C1 segment of cervical spinal cord (tissue), 14 donors: ENCODE data around the gene GJB2.

Experiments
- DNase-seq, 14 donors: peaks; one replicate each; lab custom pipeline; 2025; lab: John Stamatoyannopoulos, UW

GJB2 gene

DNA sequence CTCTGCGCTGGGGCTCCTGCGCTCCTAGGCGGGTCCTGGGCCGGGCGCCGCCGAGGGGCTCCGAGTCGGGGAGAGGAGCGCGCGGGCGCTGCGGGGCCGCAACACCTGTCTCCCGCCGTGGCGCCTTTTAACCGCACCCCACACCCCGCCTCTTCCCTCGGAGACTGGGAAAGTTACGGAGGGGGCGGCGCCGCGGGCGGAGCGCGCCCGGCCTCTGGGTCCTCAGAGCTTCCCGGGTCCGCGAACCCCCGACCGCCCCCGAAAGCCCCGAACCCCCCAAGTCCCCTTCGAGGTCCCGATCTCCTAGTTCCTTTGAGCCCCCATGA lies at the start of gene GJB2:
GJB2 (minus strand) TSS at position 103 of the 326 bp plus-strand sequence. CDS start 3,357 bp downstream, outside the sequence.
- DNase-seq: no peak

DNA sequence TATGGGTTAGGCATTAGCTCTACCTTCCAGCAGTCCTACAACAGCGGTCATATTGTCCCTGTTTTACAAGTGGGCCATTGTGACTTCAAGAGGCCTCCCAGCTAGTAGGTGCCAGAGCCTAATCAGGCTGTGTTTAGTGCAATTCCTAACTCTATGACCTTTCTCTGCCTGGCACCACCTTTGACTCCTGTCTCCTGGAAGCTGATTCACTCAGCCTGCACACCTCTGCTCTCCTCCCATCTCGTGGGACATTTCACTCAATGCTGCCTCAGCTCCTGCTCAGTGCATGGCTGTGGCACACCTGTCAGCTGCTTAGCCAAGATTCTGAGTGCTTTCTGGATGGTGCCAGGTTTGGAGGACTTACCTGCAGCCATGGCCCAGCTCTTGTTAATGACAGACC lies 48.9 kb upstream of the GJB2 start:
- DNase-seq: peak in 1 of 14 donors; percentile 1

DNA sequence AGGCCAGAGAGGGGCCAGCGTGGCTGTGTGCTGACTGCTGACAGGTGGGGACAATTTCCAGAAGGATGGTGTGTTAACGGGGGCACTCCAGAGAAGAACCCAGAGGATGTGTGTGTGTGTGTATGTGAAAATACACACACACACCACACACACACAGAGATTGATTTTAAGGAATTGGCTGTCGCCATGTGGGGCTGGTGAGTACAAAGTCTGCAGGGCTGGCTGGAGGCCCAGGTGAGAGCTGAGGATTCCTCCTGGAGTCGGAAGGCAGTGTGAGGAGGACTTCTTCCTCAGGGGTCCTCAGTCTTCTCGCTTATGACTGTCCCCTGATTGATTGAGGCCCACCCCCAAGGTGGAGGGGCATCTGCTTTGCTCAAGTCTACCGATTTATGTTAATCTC lies 47.0 kb upstream of the GJB2 start:
- no peak for DNase-seq

DNA sequence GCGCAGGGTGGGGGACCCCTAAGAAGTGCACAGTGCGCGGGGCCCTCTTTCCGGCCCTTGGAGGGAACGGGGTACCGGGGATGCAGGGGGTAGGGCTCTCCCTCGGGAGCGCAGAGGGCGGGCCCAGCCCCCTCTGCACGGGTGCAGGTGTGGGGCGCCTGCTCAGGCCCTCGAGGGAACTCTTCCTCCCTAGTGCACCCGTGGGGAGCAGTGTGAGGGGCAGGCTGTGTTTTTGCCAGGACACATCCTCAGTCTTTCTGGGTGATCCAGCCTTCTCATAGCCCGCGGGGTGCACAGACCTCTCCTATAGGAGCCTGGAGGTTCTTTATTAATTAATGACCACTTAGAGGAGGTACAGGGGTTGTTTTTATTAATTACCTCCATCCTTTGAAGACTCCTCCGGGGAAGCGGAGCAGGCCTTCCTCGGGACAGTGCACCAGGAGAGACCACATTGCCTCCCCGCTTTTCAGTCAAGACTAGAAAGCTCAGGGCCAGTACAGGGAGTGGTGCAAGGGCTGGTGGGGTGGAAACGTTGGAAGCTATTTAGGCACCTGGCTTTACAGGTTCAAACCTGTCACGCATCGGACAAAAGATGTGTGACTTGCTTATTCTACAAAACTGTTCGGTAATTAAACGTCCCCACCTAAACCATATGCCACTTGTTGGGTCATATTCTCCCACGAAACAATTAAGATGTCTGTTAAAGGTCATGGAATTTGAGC lies 40.0 kb upstream of the GJB2 start:
- no peak for DNase-seq

DNA sequence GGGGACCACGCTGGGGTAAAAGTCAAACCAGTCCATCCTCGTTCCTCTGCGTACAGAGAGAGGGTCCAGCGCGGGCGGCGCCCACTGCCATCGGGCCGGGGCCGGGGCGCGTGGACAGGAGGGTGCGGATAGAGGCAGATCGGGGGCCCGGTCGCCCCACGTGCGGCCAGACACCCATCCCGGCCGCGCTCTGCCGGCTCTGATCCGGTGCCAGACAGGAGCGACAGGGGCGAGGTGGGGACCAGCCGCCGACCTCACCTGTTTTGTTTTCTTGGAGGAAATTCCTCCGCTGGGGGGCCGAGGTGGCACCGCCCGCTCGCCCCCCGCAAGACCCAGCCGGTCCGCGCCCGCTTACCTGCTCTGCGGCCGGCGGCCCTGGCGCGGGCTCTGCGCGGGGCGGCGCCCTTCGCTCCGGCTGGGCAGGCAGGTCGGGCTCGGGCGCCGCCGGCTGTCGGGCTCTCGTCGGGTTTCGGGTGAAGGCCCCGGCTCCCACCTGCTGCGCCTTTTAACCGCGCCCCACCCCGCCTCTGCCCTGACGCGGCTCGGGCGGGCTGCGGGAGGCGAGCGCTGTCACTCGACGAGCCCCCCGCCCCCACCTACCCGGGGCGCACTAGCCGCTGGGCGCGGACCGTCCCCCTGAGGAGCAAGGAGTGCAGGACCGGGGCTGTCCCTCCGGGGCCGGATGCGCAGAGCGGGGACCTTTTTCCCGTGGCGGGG lies 39.3 kb upstream of the GJB2 start, which contains the start of gene GJB6:
GJB6 (minus strand) TSS at position 481 of the 717 bp plus-strand sequence. CDS start 8,839 bp downstream, outside the sequence.
- no peak for DNase-seq

DNA sequence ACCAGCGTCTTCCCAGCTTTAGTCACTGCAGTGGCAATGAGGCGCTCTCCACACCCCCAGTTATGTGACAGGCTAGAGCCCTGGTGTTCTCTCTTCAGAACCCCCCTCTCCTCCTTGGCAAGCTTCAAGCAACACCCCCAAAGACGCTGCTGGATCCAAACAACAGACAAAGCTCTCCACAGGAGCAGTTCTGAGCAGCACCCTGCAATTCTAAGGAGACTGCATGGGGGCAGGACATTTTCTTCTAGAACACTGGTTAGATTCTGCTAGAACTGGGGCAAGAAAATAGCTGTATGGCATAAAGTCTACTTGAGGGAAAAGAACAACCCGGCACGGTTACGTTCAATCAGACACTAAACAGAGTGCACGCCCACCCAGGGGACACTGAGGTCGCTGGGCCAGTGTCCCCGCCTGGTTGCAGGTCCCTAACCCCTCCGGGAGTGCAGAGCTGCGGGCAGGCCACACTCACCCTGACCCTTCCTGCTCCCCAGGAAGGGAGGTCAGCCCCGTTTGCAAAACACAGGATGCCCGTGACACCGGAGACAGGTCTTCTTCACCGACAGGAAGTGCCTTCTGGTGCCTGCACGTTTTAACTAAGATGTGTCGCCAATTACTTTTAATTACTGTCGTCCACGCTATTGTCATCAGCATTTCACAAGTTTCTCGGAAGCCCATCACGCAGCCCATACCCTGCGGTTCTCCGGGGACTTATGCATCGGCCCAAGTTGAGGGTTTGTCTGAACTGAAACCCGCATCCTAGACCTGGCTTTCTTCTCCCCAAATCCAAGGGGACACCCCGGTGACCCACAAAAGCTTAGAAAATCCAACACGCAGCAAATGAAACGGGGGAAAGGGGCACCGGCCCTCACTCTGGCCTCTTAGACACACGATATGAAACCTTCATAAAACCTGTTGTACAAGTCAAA lies 38.4 kb upstream of the GJB2 start:
- DNase-seq: peak in 1 of 14 donors; percentile 2

DNA sequence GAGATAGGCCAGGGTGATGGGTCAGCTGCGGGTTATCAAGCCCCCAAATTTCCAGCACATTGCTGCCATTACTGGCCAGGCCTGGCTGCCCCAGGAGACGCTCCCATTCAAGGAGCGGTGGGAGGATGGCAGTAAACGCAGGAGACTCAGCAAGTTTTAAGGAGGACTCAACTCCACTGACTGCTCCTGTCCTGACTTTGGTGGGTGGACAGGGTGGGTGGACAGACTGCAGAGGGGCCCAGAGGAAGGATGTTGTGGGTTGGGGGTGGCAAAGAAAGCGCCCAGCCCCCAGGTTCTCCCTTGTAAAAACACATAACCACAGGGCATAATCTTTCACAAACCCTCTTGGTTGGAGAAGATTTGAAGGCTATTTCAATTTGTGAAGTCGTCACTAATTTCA lies 35.0 kb upstream of the GJB2 start:
- no peak for DNase-seq

DNA sequence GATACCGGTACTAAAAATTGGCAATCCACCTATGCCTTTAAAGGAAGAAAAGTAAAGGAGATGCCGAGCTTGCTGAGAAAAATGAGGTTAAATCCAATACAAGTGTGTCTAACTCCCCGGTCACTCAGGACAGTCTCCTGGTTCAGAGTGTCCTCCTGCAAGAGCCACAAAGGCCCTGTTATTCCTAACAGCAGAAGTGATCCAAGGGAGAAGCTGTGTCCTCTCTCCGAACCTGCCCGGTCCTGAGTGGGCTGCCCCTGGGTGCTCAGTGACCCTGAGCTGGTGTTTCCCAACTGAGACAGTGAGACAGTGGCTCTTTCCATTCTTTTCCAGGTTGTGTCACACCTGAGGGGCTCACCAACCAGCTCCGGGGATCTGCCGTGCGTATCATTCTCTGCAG lies 34.5 kb upstream of the GJB2 start:
- no peak for DNase-seq

DNA sequence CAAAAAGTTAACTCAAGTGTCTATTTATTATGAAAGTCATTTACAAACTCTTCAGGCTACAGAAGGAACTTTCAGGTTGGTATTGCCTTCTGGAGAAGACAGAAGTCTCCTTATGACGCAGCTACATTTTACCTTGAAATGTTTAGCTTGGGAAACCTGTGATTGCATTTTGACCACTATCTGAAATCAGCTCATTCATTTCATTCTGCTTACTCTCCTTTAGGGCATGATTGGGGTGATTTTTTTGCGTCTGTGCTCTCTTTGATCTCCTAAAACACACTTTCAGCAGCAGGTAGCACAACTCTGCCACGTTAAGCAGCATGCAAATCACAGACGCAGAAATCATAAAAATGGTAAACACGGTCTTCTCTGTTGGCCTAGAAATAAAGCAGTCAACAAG lies 29.8 kb upstream of the GJB2 start:
- DNase-seq: no peak

DNA sequence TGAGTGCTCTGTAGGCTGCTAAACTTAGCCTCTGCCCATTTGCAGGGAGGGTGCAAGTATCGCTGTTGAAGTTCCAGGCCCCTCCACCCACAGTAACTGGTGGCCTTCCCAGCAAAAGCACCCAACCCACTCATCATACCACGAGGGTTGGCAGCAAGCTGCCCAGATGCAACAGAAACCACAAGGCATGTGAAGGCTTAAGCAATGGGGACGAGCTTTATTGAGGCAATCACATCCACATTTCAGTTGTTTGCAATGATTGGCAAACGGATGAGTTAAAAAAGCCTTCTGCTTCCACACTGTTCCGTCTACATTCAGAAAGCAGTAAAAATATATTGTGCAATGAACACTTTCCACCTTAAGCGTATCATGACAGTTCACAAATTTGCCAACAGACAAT lies 29.0 kb upstream of the GJB2 start:
- DNase-seq: peak in 1 of 14 donors; percentile 22

DNA sequence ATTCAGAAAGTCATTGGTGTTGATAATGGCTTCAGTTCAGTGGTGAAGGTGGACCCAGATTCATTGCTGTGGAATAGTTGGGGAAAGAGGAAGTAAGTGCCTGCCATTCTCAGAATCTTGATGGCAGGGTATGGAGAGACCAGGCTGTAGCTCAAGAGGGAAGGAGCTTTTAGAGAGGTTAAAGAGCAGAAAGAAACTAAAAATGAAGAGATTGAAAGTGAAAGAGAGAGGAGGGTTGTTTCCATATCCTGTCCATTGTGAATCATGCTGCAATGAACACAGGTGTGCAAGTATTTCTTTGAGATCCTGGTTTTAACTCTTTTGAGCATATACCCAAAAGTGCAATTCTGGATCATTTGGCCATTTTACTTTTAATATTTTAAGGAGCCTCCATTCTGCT lies 26.8 kb upstream of the GJB2 start:
- DNase-seq: no peak

DNA sequence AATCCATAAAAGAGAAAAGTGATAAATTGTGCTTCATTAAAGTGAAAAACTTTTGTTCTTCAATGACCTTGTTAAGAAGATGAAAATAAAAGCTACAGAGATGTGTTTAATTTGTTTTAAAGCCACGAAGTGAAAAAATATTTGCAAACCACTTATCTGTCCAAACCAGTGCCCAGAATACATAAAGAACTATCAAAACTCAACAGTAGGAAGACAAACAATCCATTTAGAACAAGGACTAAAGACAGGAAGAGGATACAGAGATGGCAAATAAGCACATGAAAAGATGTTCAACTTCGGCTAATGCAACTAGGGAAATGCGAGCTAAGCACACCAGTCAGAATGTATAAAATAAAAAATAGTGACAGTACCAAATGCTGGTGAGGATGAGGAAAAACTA lies 24.4 kb upstream of the GJB2 start:
- no peak for DNase-seq

DNA sequence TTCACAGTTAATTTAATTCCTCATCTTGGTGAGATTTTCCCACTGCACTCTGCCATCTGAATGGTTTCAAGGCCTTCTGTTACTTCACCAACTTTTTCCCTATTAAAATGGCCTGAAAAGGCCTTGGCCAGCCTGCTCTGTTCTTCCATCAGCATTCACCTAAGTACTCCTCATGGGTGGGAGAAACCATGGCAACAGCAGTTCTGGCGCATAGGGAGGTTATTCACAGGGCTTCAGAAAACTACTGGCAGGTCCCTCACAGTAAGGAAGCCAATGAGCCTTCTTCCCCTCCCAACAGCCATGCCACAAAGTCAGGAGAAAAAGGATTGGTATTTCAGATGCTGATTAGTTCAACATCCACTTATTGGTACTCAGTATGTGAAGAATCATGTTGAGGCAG lies 17.2 kb upstream of the GJB2 start:
- DNase-seq: no peak

DNA sequence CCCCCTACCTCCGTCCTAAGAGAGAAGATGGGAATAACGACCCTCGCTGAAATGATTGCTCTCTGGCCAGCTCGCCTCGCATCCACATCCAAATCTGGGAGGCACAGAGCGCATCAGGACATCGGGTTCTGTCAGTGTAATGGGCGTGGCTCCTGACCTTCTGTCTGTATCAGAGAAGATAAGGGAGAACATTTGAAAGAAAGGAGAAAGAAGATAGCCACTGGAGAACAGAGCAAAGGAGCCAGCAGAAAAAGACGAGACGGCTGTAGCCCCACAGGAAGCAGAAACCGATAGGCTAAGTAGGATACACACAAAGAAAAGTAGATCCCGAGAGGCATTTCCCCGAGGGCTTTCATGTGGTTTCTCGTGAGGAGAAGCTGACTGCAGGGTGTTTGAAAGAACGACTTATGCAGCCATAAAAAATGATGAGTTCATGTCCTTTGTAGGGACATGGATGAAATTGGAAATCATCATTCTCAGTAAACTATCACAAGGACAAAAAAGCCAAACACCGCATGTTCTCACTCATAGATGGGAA lies 14.0 kb upstream of the GJB2 start:
- no peak for DNase-seq

DNA sequence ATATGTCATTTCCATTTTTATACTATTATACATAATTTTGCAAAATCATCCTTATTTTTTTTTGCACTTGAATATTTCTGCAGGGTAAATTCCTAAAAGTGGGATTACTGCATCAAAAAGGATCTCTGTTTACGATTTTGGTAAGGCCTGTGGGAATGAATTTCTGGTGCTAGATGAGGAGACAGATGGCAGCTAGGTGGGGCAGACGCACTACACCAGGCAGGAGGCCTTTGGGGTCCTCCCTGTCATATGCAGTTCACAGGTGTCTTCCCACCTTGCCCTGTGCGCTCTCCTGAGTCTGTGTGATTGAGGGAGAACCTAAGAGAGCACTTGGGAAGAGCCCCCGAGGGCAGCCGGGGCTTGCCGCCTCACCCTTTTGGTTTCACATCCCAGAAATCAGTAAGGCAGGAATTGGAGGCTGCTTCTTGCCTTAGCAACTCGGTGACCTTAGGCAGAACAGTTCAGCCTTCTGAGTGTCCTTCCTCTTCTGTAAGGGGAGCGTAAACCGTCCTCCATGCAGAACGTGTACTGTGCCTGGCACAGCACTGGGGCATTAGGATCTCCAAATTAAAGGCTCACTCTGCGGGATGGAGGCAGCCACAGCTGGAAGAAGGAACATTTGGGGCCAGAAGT lies 13.4 kb upstream of the GJB2 start:
- no peak for DNase-seq

DNA sequence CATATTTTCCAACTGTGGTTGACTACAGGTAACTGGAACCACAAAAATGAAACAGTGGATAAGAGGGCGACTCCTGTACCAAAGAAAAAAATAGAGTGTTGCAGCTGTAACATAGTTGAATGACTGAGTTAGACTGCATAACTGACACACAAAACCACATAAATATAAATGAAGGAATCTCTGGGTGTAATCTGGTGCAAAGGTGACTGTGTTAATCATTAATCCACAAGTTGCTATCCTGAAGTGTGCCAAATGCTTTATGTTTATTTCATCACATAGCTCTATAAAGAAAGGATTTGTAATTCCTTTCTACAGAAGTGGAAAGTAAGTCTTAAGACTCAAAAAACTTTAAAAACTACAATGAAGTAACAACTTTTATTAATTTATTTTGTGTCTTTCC lies 6.0 kb upstream of the GJB2 start:
- no peak for DNase-seq

DNA sequence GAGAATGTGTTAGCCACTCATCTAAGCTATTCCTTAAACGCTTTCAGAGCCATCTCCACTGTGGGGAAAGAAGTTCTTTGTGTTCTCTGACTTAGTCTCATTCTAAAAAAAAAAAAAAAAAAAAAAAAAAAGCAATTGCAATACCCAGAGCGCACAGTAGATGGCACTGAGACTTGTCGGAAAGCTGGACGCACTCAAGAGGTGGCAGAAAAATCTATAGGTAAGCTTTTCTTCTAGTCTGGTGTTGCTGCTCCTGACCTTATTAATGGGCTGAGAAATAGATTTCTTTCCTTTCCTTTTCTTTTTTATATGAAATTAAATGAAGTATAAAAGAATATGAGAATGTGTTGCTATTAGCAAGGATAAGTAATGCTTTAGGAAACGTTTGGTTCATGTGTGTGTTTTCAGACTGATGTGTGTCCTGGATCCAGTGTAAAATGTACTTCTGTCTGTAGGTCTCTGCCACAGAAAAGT lies 4.7 kb upstream of the GJB2 start:
- no peak for DNase-seq

DNA sequence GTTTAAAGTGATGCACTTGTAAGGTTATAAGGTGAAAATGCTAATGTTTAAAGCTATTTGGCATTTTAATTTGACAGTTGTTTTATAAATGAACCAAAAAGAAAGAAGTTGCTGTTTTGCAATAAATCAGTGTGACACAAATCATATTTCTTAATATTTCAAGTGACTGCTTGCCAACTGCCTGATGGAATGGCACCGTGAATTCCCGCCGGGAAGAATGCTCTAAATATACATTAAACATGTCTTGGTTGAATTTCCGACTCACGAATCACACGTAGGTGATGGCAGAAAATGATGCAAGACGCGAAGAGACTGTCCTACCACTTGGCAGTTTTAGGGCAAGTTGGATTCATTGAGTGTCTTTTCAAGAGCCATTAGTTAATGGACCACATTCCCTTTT lies 3.1 kb upstream of the GJB2 start:
- DNase-seq: no peak

DNA sequence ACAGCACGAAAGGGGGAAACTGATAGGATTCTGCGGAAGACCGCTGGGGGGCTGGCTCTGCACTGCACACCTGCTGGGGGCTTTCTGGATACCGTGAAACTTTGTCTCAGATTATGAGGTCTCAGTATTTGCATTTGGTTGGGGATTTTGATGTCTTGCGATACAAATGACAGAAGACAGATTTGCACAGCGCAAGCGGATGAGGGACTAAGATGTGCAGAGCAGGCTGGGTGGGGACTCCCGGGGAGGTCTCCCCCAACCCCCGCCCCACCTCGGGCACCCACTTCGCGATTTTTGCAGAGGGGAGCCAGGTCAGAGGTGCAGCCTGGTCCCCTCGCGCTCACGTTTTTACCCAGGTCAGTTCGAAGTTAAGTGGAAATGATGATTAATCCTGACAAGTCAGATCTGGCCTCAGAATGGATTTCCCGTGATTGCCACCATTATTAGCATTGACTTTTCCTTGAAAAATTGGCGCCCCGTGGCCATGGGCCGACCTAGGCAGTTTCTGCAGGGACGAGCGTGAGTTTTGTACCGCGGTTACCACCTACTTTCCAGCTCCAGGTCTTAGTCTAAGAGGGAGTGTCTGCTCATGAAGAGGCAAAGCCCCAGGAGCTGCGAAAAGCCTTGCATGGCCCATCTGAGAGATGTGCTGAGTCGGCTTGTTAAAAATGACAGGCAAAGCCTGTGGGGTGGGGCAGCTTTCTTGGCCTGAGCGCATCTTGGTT lies 1.3 kb upstream of the GJB2 start:
- DNase-seq: no peak

DNA sequence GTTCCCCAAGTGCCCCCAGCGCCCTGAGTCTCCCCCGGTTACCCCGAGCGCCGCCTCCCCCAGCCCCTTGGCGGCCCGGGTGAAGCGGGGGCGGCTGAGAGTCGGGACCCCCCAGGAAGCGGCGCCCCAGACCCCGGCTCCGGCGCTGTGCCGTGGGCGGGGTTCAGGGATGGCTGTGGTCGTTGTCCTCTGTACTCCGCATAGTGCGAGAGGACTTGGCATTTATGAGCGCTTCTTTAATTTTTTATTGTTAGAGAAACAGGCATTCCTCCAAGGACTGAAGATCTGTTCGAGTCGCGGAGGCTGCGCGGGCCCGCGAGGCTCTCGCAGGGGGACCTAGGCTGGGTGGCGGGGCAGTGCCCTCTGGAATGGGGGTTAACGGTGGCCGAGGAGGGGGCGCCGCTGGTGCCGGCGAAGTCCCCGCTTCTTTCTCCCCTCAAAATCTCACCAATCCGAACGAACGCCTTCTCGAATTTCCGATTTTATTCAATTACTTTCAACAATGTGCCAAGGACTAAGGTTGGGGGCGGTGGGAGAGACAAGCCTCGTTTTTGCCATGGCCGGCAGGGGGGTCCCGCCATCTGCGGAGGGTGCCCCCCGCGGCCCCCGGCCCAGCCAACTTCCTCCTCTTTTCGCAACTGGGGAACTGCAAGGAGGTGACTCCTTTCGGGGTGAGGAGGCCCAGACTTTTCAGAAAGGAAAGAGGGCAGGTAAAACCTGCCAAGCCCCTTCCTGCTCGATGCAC lies 596 bp upstream of the GJB2 start:
- DNase-seq: no peak
